ENCODE measurements around the gene PRKN.

The PRKN gene

GRCh38 chr6:162675503-162675902, 52.1 kb downstream of the PRKN start:
- no peak for DNase-seq (ENCODE audit: low read depth)

GRCh38 chr6:162674452-162674851, 53.1 kb downstream of the PRKN start:
- DNase-seq (ENCODE audit: low read depth) = no peak

GRCh38 chr6:162671580-162672165, 55.9 kb downstream of the PRKN start:
- no peak for DNase-seq (ENCODE audit: low read depth)

- DNase-seq (ENCODE audit: low read depth) = no peak
These were observed 57.2 kb downstream of the PRKN start for GRCh38 chr6:162670345-162670744.

GRCh38 chr6:162666246-162666645, 61.3 kb downstream of the PRKN start:
- no peak for DNase-seq (ENCODE audit: low read depth)

GRCh38 chr6:162653808-162654207, 73.8 kb downstream of the PRKN start:
- no peak for DNase-seq (ENCODE audit: low read depth)

GRCh38 chr6:162651505-162651904, 76.1 kb downstream of the PRKN start:
- DNase-seq (ENCODE audit: low read depth) = no peak

GRCh38 chr6:162649271-162649670, 78.3 kb downstream of the PRKN start:
- no peak for DNase-seq (ENCODE audit: low read depth)

GRCh38 chr6:162644153-162644552, 83.4 kb downstream of the PRKN start:
- no peak for DNase-seq (ENCODE audit: low read depth)

GRCh38 chr6:162640756-162641155, 86.8 kb downstream of the PRKN start:
- no peak for DNase-seq (ENCODE audit: low read depth)

GRCh38 chr6:162639951-162640350, 87.6 kb downstream of the PRKN start:
- no peak for DNase-seq (ENCODE audit: low read depth)

- no peak for DNase-seq (ENCODE audit: low read depth)
These were observed 88.5 kb downstream of the PRKN start for GRCh38 chr6:162638931-162639574.

GRCh38 chr6:162637317-162637716, 90.2 kb downstream of the PRKN start:
- DNase-seq (ENCODE audit: low read depth) = no peak

GRCh38 chr6:162636167-162636566, 91.4 kb downstream of the PRKN start:
- no peak for DNase-seq (ENCODE audit: low read depth)

- DNase-seq (ENCODE audit: low read depth) = no peak
These were observed 96.0 kb downstream of the PRKN start for GRCh38 chr6:162631546-162631945.

GRCh38 chr6:162630069-162630468, 97.5 kb downstream of the PRKN start:
- no peak for DNase-seq (ENCODE audit: low read depth)

- DNase-seq (ENCODE audit: low read depth) = no peak
These were observed 99.7 kb downstream of the PRKN start for GRCh38 chr6:162627825-162628224.

- DNase-seq (ENCODE audit: low read depth) = no peak
These were observed 100.2 kb downstream of the PRKN start for GRCh38 chr6:162627362-162627761.

GRCh38 chr6:162626869-162627268, 100.7 kb downstream of the PRKN start:
- no peak for DNase-seq (ENCODE audit: low read depth)

- no peak for DNase-seq (ENCODE audit: low read depth)
These were observed 101.6 kb downstream of the PRKN start for GRCh38 chr6:162625846-162626540.

GRCh38 chr6:162622572-162622971, 105.0 kb downstream of the PRKN start:
- no peak for DNase-seq (ENCODE audit: low read depth)

GRCh38 chr6:162621246-162621645, 106.3 kb downstream of the PRKN start:
- DNase-seq (ENCODE audit: low read depth) = peak; percentile 54

GRCh38 chr6:162620073-162620472, 107.5 kb downstream of the PRKN start:
- DNase-seq (ENCODE audit: low read depth) = no peak

Measured in non-pigmented ciliary epithelial cell (primary cell).